Vagina (tissue), 2 donors: ENCODE data around the gene SHANK1. TPM values are rescaled to one million over a fixed set of nuclear protein-coding genes. Genes with fewer than 3 reads are reported as not detected.

Source experiments
- DNase-seq, 2 donors: peaks; one replicate each; pipeline ENCODE4 v3.0.0-alpha.2; 2017; ENCODE audit errors: extremely low spot score in 2 of 2
- H3K27ac ChIP-seq: fragments of 200-600 bp; sonication (generic); one replicate; pipeline ENCODE4 v1.5.1; 2019
- H3K27me3 ChIP-seq: fragments of 200-600 bp; sonication (generic); one replicate; pipeline ENCODE4 v1.5.1; 2019
- H3K36me3 ChIP-seq, 2 donors: fragments of 200-600 bp; sonication (generic); one replicate each; pipeline ENCODE4 v1.5.1; 2017 to 2019
- H3K4me1 ChIP-seq: fragments of 200-600 bp; sonication (generic); one replicate; pipeline ENCODE4 v1.5.1; 2019
- H3K4me3 ChIP-seq, 2 donors: fragments of 200-600 bp; sonication (generic); 1 replicate in 1 of 2; 2 replicates in 1 of 2; pipeline ENCODE4 v1.5.1; 2016 to 2019
- H3K9me3 ChIP-seq: fragments of 200-600 bp; sonication (generic); one replicate; pipeline ENCODE4 v1.5.1; 2019
- POLR2A ChIP-seq, 2 donors: fragments of 450-650 bp; IDR thresholded peaks; one replicate each; pipeline ENCODE4 v1.6.1; 2017; ENCODE audit warnings: antibody characterized with exemption in 2 of 2, mild to moderate bottlenecking in 2 of 2, moderate library complexity in 2 of 2
- POLR2AphosphoS5 ChIP-seq, 2 donors: sonication (generic); formaldehyde crosslinking; IDR thresholded peaks; one replicate each; pipeline ENCODE4 v1.9.0; 2017; ENCODE audit warnings: antibody characterized with exemption in 2 of 2, mild to moderate bottlenecking in 2 of 2, low read depth in 1 of 2; ENCODE audit not compliant: insufficient read depth in 1 of 2
- intact Hi-C: fragments of 100-400 bp; cut with DNase I; formaldehyde crosslinking; loops from one replicate; pipeline ENCODE4 v1.15.1; 2023
- total RNA-seq: library from RNA; depleted of rRNA; stranded (reverse); fragments of >200 nt; gene quantifications from one replicate; pipeline ENCODE4 v1.2.3, GENCODE V29; 2016
- TF ChIP-seq, protein P1 (sequence below), 3 experiments: fragments of 450-650 bp in 2 of 3; fragments of 200-600 bp in 1 of 3; sonication (generic) in 1 of 3; IDR thresholded peaks; one replicate each; pipeline ENCODE4 v1.5.1; 2017 to 2019; ENCODE audit warnings: antibody characterized with exemption in 3 of 3, mild to moderate bottlenecking in 2 of 3, moderate library complexity in 2 of 3

SHANK1 gene
- total RNA-seq, 1 donor from 2014 or later = 0.98 TPM

- Histone ChIP-seq H3K9me3 (no peaks in the 10 kb centered on the region), H3K4me3 (no peak overlapping the region), H3K27me3 (no peaks in the 10 kb centered on the region), H3K4me1 (no peaks in the 10 kb centered on the region), H3K27ac (no peak overlapping the region), H3K36me3 (no peaks in the 10 kb centered on the region)
- no peak for DNase-seq
- TF ChIP-seq, protein P1, sequence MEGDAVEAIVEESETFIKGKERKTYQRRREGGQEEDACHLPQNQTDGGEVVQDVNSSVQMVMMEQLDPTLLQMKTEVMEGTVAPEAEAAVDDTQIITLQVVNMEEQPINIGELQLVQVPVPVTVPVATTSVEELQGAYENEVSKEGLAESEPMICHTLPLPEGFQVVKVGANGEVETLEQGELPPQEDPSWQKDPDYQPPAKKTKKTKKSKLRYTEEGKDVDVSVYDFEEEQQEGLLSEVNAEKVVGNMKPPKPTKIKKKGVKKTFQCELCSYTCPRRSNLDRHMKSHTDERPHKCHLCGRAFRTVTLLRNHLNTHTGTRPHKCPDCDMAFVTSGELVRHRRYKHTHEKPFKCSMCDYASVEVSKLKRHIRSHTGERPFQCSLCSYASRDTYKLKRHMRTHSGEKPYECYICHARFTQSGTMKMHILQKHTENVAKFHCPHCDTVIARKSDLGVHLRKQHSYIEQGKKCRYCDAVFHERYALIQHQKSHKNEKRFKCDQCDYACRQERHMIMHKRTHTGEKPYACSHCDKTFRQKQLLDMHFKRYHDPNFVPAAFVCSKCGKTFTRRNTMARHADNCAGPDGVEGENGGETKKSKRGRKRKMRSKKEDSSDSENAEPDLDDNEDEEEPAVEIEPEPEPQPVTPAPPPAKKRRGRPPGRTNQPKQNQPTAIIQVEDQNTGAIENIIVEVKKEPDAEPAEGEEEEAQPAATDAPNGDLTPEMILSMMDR (IDR thresholded peaks at IDR 0.05) = no peak
- TF ChIP-seq POLR2AphosphoS5 (IDR thresholded peaks at IDR 0.05; ENCODE audit: insufficient read depth in 1 of 2, low read depth in 1 of 2) (no peak), POLR2A (IDR thresholded peaks at IDR 0.05) (no peak)
- intact Hi-C loops = no loop called here
Measured at GRCh38 chr19:50679177-50680125, 40.2 kb downstream of the SHANK1 start.

GRCh38 chr19:50678323-50678722 is 41.3 kb downstream of the SHANK1 start:
- no peak overlapping the region for H3K27ac ChIP-seq
- H3K36me3 ChIP-seq = no peaks in the 10 kb centered on the region
- H3K27me3 ChIP-seq = no peaks in the 10 kb centered on the region
- no peak overlapping the region for H3K4me3 ChIP-seq
- TF ChIP-seq POLR2AphosphoS5 (IDR thresholded peaks at IDR 0.05; ENCODE audit: insufficient read depth in 1 of 2, low read depth in 1 of 2) = no peak
- TF ChIP-seq, protein P1 (IDR thresholded peaks at IDR 0.05) = no peak
- no peak for TF ChIP-seq POLR2A (IDR thresholded peaks at IDR 0.05)
- no peaks in the 10 kb centered on the region for H3K4me1 ChIP-seq
- no peaks in the 10 kb centered on the region for H3K9me3 ChIP-seq
- DNase-seq = no peak
- intact Hi-C loops = no loop called here

GRCh38 chr19:50677636-50678035 is 42.0 kb downstream of the SHANK1 start:
- Histone ChIP-seq H3K4me1 (no peaks in the 10 kb centered on the region), H3K27me3 (no peaks in the 10 kb centered on the region), H3K4me3 (no peak overlapping the region), H3K9me3 (no peaks in the 10 kb centered on the region), H3K36me3 (no peaks in the 10 kb centered on the region), H3K27ac (no peak overlapping the region)
- DNase-seq = no peak
- intact Hi-C loops = no loop called here
- TF ChIP-seq POLR2A (IDR thresholded peaks at IDR 0.05) = no peak
- TF ChIP-seq POLR2AphosphoS5 (IDR thresholded peaks at IDR 0.05; ENCODE audit: insufficient read depth in 1 of 2, low read depth in 1 of 2) = no peak
- TF ChIP-seq, protein P1 (IDR thresholded peaks at IDR 0.05) = no peak

DNA sequence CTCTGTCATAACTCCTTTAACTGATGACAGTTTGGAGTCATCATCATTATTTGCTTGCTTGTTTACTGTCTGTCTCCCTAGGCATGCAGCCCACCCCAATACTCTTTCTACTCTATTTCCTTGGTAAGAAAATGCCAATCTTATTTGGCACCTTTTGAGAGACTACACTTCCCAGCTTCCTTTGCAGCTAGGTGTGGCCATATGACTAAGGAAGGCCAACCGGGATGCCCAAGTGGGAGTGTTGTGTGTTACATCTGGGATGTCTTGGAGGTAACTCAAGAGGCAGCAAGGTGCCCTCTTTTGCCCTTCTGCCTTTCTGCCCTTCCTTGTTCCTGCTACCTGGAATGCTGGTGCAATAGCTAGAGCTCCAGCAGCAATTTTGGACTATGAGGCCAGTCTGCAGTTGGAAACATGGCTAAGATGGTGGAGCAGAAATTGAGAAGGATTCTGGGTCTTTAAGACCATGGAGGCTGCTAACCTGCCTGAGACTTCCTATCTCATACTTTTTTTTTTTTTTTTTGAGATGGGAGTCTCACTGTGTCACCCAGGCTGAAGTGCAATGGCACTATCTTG is 42.9 kb downstream of the SHANK1 start:
- H3K36me3 ChIP-seq = no peaks in the 10 kb centered on the region
- no peak for DNase-seq
- H3K27ac ChIP-seq = no peak overlapping the region
- H3K9me3 ChIP-seq = no peaks in the 10 kb centered on the region
- no peaks in the 10 kb centered on the region for H3K4me1 ChIP-seq
- H3K4me3 ChIP-seq = no peak overlapping the region
- TF ChIP-seq, protein P1 (IDR thresholded peaks at IDR 0.05) = no peak
- TF ChIP-seq POLR2AphosphoS5 (IDR thresholded peaks at IDR 0.05; ENCODE audit: insufficient read depth in 1 of 2, low read depth in 1 of 2) = no peak
- TF ChIP-seq POLR2A (IDR thresholded peaks at IDR 0.05) = no peak
- no peaks in the 10 kb centered on the region for H3K27me3 ChIP-seq
- intact Hi-C loops = no loop called here

DNA sequence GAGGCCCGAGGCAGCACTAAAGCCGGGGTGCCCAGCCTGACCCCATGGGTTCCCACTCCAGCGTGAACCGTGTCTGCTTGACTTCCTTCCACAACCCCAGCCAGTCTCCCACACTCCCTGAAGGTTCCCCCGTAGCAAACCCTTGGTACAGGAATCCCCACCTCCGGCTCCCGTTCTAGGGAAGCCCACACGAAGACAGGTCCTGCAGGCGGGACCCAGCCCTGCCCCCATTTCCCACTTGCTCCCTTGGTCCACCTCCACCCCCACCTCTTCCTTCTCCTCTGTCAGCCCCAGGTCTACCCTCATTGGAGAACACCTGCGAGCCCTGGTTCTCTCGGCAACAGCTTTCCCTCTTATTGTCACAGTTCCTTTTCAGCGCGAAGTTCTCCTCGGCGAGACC is 46.5 kb downstream of the SHANK1 start:
- DNase-seq = no peak
- Histone ChIP-seq H3K9me3 (no peaks in the 10 kb centered on the region), H3K4me1 (no peaks in the 10 kb centered on the region), H3K27me3 (peaks cover 10% of the 10 kb centered on the region), H3K4me3 (no peak overlapping the region), H3K27ac (no peak overlapping the region), H3K36me3 (no peaks in the 10 kb centered on the region)
- intact Hi-C loops = no loop called here
- no peak for TF ChIP-seq POLR2A (IDR thresholded peaks at IDR 0.05)
- TF ChIP-seq, protein P1 (IDR thresholded peaks at IDR 0.05) = no peak
- TF ChIP-seq POLR2AphosphoS5 (IDR thresholded peaks at IDR 0.05; ENCODE audit: insufficient read depth in 1 of 2, low read depth in 1 of 2) = no peak
